Right lobe of liver (tissue), 4 donors: ENCODE data around the gene DBH.

Experiments
- POLR2A ChIP-seq: fragments of 450-650 bp; IDR thresholded peaks from one replicate; pipeline ENCODE4 v1.6.1; 2017; ENCODE audit warnings: antibody characterized with exemption, mild to moderate bottlenecking
- TF ChIP-seq, protein P1 (sequence below), 4 donors: fragments of 200-600 bp in 3 of 4; fragments of 450-650 bp in 1 of 4; IDR thresholded peaks; one replicate each; pipeline versions ENCODE4 v1.5.1 to v1.8.0; 2016 to 2022; ENCODE audit warnings: antibody characterized with exemption in 4 of 4, mild to moderate bottlenecking in 2 of 4
- donor health status: DM: no; HTN: no; CAD: no.
- donor health status: DM: no; HTN: no; CAD: no.
- donor health status: DM: no; HTN: yes; CAD: no.

DNA sequence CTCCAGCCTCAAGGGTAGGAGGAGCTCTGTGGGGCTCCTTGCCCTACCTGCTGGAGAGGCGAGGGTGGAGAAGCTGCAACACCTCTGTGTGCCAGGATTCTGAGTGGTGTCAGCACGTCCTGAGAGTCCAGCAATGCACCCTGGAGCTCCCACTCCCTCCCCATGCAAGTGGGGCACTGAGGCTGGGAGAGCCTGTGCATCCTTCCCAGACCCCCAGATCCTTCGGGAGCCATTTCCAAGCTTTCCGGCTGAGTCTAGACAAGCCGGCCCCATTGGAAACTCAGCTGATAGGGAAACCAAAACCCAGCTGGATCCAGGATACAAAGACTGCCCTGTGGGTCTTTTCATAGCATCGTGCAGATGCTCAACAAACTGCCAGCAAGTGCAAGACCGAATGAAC lies 28.8 kb upstream of the DBH start:
- TF ChIP-seq, protein P1, sequence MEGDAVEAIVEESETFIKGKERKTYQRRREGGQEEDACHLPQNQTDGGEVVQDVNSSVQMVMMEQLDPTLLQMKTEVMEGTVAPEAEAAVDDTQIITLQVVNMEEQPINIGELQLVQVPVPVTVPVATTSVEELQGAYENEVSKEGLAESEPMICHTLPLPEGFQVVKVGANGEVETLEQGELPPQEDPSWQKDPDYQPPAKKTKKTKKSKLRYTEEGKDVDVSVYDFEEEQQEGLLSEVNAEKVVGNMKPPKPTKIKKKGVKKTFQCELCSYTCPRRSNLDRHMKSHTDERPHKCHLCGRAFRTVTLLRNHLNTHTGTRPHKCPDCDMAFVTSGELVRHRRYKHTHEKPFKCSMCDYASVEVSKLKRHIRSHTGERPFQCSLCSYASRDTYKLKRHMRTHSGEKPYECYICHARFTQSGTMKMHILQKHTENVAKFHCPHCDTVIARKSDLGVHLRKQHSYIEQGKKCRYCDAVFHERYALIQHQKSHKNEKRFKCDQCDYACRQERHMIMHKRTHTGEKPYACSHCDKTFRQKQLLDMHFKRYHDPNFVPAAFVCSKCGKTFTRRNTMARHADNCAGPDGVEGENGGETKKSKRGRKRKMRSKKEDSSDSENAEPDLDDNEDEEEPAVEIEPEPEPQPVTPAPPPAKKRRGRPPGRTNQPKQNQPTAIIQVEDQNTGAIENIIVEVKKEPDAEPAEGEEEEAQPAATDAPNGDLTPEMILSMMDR (IDR thresholded peaks at IDR 0.05), result no peak
- TF ChIP-seq POLR2A, result no peak
